GM12878 (cell line): ENCODE results near the gene GNG12. TPM values are rescaled to one million over a fixed set of nuclear protein-coding genes. Genes with fewer than 3 reads are reported as not detected.
A peak's percentile ranks its signal among the peaks of the same experiment; 100 is the strongest.

Experiments
- BACH1 ChIP-seq: fragments of 450-650 bp; IDR thresholded peaks from 2 replicates; pipeline ENCODE4 v1.6.1; 2017; ENCODE audit warnings: mild to moderate bottlenecking, borderline replicate concordance
- BHLHE40 ChIP-seq, 2 experiments: fragments of 450-650 bp in 1 of 2; IDR thresholded peaks; 2 replicates each; pipeline ENCODE4 v1.6.1; 2011 to 2017; ENCODE audit warnings: low read depth in 2 of 2, borderline replicate concordance in 1 of 2, improper control_type of control experiment in 1 of 2, low read length in 1 of 2, mild to moderate bottlenecking in 1 of 2
- CBX3 ChIP-seq: fragments of 200-600 bp; sonication (generic); IDR thresholded peaks from 2 replicates; pipeline ENCODE4 v1.6.1; 2016; ENCODE audit warnings: low read depth, borderline replicate concordance
- CHD1 ChIP-seq: IDR thresholded peaks from 2 replicates; pipeline ENCODE4 v1.6.1; 2012; ENCODE audit warnings: low read depth, low read length, improper control_type of control experiment
- CREB1 ChIP-seq: IDR thresholded peaks from 2 replicates; pipeline ENCODE4 v1.6.1; 2012; ENCODE audit warnings: low read depth, mild to moderate bottlenecking, inconsistent platforms
- E2F4 ChIP-seq: IDR thresholded peaks from 2 replicates; pipeline ENCODE4 v1.6.1; 2012; ENCODE audit warnings: low read depth, low read length, improper control_type of control experiment
- EED ChIP-seq: sonication (generic); IDR thresholded peaks from 2 replicates; pipeline ENCODE4 v1.6.1; 2016; ENCODE audit warnings: antibody characterized with exemption, low read depth
- ELK1 ChIP-seq: IDR thresholded peaks from 2 replicates; pipeline ENCODE4 v1.6.1; 2012; ENCODE audit warnings: low read depth, low read length, improper control_type of control experiment
- ETV6 ChIP-seq, 2 experiments: fragments of 450-650 bp in 1 of 2; IDR thresholded peaks in 1 of 2; conservative IDR thresholded peaks in 1 of 2; 2 replicates each; pipeline ENCODE4 v1.6.1; 2014; ENCODE audit warnings: antibody characterized with exemption in 1 of 2, borderline replicate concordance in 1 of 2, low read depth in 1 of 2, mild to moderate bottlenecking in 1 of 2, moderate library complexity in 1 of 2
- FOXK2 ChIP-seq: fragments of 450-650 bp; IDR thresholded peaks from 2 replicates; pipeline ENCODE4 v1.6.1; 2017; ENCODE audit warnings: mild to moderate bottlenecking, moderate library complexity
- PRDM15 ChIP-seq: fragments of 450-650 bp; formaldehyde crosslinking; IDR thresholded peaks from 2 replicates; pipeline ENCODE4 v1.4.0; 2020; ENCODE audit warnings: mild to moderate bottlenecking, moderate library complexity
- RELA ChIP-seq: fragments of 450-650 bp; IDR thresholded peaks from 2 replicates; pipeline ENCODE4 v1.8.0; 2014; ENCODE audit warnings: borderline replicate concordance; ENCODE audit not compliant: partially characterized antibody
- RFX5 ChIP-seq: IDR thresholded peaks from 2 replicates; pipeline ENCODE4 v1.6.1; 2011; ENCODE audit warnings: low read depth, low read length, improper control_type of control experiment
- SMAD1 ChIP-seq: fragments of 450-650 bp; IDR thresholded peaks from 2 replicates; pipeline ENCODE4 v1.6.1; 2018; ENCODE audit warnings: mild to moderate bottlenecking, low read depth; ENCODE audit not compliant: partially characterized antibody
- SMAD5 ChIP-seq: IDR thresholded peaks from 2 replicates; pipeline ENCODE4 v1.6.1; 2016; ENCODE audit warnings: antibody characterized with exemption, low read depth
- SRF ChIP-seq, 2 experiments: IDR thresholded peaks; 2 replicates each; pipeline ENCODE4 v1.6.1; 2011; ENCODE audit warnings: low read depth in 2 of 2, low read length in 2 of 2, mild to moderate bottlenecking in 1 of 2, moderate library complexity in 1 of 2
- STAT3 ChIP-seq: IDR thresholded peaks from 2 replicates; pipeline ENCODE4 v1.6.1; 2011; ENCODE audit warnings: low read depth, low read length, improper control_type of control experiment
- TARDBP ChIP-seq: IDR thresholded peaks from 2 replicates; pipeline ENCODE4 v1.6.1; 2016; ENCODE audit warnings: borderline replicate concordance
- TCF12 ChIP-seq: IDR thresholded peaks from 2 replicates; pipeline ENCODE4 v1.6.1; 2011; ENCODE audit warnings: low read depth, mild to moderate bottlenecking, low read length
- TCF3 ChIP-seq: IDR thresholded peaks from 2 replicates; pipeline ENCODE4 v1.6.1; 2012; ENCODE audit warnings: low read depth, mild to moderate bottlenecking, low read length, borderline replicate concordance; ENCODE audit not compliant: insufficient read depth
- ZNF207 ChIP-seq: fragments of 450-650 bp; IDR thresholded peaks from 2 replicates; pipeline ENCODE4 v1.6.1; 2014; ENCODE audit warnings: antibody characterized with exemption, mild to moderate bottlenecking, borderline replicate concordance
- ZNF384 ChIP-seq: IDR thresholded peaks from 2 replicates; pipeline ENCODE4 v1.6.1; 2012; ENCODE audit warnings: low read depth, mild to moderate bottlenecking, low read length, improper control_type of control experiment, borderline replicate concordance
- ZNF622 ChIP-seq: fragments of 450-650 bp; IDR thresholded peaks from 2 replicates; pipeline ENCODE4 v1.6.1; 2017; ENCODE audit warnings: mild to moderate bottlenecking, inconsistent platforms
- polyA plus RNA-seq, 11 experiments: library from polyadenylated mRNA; depleted of rRNA in 4 of 11; unstranded in 6 of 11; stranded (reverse) in 5 of 11; fragments of >200 nt; fragmentation: Nextera tagmentation in 4 of 11; fragmentation: Illumina TruSeq in 1 of 11; extraction: Ambion mirVana in 4 of 11; extraction: Trizol in 1 of 11; gene quantifications; 1 replicate in 1 of 11; 2 replicates in 10 of 11; pipeline versions ENCODE4 v1.2.1 to v1.2.3, GENCODE V29; 2011 to 2016; ENCODE audit warnings: inconsistent platforms in 2 of 11, missing spikeins in 2 of 11, low read depth in 1 of 11
- total RNA-seq, 4 experiments: library from RNA; depleted of rRNA in 3 of 4; stranded (reverse); fragments of >200 nt in 3 of 4; fragmentation: Illumina TruSeq in 1 of 4; extraction: Trizol in 1 of 4; gene quantifications; 2 replicates each; pipeline versions ENCODE4 v1.2.1 to v1.2.3, GENCODE V29; 2013 to 2021
- TF ChIP-seq, protein P1 (sequence below): fragments of 450-650 bp; IDR thresholded peaks from 2 replicates; pipeline ENCODE4 v1.6.1; 2017; ENCODE audit warnings: mild to moderate bottlenecking

Gene GNG12
- total and polyA plus RNA-seq, 10 of the 15 experiments (the other 5 are each of a cell fraction or from before 2014, with no cell fraction given): 0.22 to 32.8 (median 0.35) TPM

- TF ChIP-seq PRDM15 (CRISPR knock-in tag) (no peak), SRF (IDR thresholded peaks at IDR 0.05; ENCODE audit: low read depth in 2 of 2, low read length in 2 of 2) (no peak), E2F4 (no peak), CHD1 (no peak), CREB1 (no peak), CBX3 (no peak), RFX5 (no peak), EED (no peak), ZNF622 (no peak), SMAD5 (no peak), RELA (no peak), ZNF207 (no peak), BHLHE40 (IDR thresholded peaks at IDR 0.05; ENCODE audit: borderline replicate concordance in 1 of 2, low read depth in 2 of 2, low read length in 1 of 2) (peak in 1 of 2 experiments; percentile 27; a peak in 1 of 4 replicates), TARDBP (no peak), BACH1 (no peak; the same call in 1 of the 2 replicates), ETV6 (conservative IDR thresholded peaks at IDR 0.05 in 1 of 2, IDR thresholded peaks at IDR 0.05 in 1 of 2; ENCODE audit: borderline replicate concordance in 1 of 2, low read depth in 1 of 2) (no peak), STAT3 (no peak), FOXK2 (no peak), SMAD1 (no peak), ZNF384 (no peak), ELK1 (no peak), TCF3 (no peak), TCF12 (no peak)
- TF ChIP-seq, protein P1, sequence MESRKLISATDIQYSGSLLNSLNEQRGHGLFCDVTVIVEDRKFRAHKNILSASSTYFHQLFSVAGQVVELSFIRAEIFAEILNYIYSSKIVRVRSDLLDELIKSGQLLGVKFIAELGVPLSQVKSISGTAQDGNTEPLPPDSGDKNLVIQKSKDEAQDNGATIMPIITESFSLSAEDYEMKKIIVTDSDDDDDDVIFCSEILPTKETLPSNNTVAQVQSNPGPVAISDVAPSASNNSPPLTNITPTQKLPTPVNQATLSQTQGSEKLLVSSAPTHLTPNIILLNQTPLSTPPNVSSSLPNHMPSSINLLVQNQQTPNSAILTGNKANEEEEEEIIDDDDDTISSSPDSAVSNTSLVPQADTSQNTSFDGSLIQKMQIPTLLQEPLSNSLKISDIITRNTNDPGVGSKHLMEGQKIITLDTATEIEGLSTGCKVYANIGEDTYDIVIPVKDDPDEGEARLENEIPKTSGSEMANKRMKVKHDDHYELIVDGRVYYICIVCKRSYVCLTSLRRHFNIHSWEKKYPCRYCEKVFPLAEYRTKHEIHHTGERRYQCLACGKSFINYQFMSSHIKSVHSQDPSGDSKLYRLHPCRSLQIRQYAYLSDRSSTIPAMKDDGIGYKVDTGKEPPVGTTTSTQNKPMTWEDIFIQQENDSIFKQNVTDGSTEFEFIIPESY: no peak
Measured at GRCh38 chr1:67818725-67819301, 14.5 kb downstream of the GNG12 start (continued).
